CD4-positive, alpha-beta T cell treated with Interleukin-4 for 1 hour (primary cell): Measurements from ENCODE around the gene CDKL1.

Experiments used
- DNase-seq, 2 donors: peaks; one replicate each; pipeline ENCODE4 v3.0.0-alpha.2; 2020 to 2022

CDKL1 gene

DNA sequence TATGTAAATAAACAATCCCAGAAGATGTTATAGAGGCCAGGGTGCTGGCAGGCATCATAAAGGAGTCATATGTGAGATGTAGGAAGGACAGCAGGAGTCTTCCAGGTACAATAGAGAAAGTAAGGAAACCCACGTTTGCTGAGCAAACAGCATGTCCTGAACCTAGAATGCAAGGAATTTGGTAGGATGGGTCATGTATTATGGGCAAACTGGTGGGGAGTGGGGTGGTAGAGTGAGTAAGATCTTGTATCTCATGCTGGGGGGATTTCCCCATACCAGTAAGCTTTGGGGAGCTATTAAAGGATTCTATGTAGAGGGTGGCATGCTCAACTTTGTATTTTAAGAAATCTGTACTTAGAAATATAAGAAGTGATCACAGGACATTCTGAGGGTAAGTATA, 41.0 kb downstream of the CDKL1 start:
- DNase-seq, result no peak

DNA sequence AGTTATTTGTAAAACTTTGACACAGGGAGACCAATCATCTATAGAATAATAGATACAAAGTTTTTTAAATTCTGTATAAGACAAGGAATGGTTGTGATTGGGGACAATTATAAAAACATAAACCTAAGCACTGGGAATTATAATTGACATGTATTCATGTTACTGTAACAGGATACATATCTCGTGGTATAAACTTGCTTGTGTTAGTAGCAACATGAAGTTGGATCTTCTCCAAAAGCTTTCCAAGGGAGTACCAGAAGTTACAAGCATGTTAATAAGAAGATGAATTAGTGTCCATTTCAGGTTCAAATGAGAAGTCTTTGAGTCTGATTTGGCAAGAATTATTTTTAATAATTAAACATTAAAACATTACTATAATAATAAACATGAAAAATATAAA, 42.2 kb downstream of the CDKL1 start:
- no peak for DNase-seq

DNA sequence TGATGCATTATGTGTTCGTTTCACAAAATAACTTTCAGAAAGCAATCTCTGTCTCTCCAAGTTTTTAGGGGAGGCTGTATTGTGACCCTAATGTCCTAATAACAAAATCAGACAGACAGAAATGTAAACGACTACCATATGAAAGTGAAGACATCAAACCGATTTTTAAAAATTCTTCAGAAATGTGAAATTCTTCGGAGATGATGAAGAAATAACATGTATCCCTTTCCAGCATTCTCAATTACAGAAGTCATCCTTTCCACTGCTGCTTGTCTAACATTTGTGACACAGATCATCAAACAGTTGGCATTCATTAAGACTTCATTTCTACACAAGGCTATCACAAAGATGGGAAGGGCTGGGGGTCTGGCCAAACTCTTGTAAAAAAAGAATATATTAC, 43.6 kb downstream of the CDKL1 start:
- DNase-seq, result no peak

DNA sequence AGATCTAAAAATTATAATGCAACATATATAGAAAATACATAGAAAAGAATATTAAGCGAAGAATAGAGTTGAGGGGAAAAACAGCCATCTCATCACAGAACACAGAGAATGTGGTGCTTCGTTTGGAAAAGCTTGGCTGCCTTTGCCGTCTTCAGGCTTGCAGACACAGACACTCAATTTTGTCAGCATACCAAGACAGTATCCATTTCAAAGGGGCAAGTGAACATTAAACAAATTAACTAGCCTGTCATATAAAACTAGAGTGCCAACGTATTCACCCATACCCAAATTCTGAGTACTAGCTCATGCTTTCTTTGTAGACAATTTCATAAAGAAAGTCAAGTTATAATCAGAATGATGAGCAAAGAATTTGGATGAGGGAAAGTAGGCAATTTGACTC, 44.1 kb downstream of the CDKL1 start:
- DNase-seq, result no peak

DNA sequence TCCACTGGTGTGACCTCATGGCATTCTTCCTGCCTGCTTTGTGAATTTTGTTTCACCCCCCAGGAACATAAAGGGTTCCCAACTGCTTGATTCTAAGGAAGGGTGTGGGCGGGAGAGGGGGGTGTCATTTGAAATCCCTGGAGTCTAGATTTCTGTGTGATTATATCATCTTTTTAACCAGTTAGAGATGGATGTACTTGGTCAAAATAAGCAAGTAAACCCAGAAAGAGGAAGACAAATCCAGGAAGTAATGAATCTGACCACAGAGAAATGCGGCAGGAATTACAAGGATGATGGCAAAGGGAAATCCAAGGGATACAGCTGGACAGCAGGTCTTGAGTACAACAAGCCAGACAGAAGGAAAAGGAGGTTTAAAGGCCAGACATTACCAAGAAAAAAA, 45.7 kb downstream of the CDKL1 start:
- no peak for DNase-seq

DNA sequence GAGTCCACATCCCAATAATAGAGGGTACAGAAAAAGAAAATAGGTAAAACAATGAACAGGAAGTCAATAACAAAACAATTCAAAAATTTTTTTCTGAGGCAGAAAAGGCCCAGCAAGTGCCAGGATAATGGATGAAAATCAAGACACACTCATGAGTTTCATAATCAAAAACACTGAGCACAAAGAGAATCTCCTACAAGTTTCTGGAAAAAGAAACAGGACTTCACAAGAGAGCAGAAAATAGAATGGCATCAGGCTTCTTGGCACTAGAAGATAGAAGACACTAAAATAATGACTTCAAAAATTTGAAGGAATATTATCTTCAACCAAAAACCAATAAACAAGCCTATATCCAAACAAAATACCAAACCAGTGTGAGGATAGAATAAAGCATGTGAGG, 47.7 kb downstream of the CDKL1 start:
- DNase-seq, result no peak

DNA sequence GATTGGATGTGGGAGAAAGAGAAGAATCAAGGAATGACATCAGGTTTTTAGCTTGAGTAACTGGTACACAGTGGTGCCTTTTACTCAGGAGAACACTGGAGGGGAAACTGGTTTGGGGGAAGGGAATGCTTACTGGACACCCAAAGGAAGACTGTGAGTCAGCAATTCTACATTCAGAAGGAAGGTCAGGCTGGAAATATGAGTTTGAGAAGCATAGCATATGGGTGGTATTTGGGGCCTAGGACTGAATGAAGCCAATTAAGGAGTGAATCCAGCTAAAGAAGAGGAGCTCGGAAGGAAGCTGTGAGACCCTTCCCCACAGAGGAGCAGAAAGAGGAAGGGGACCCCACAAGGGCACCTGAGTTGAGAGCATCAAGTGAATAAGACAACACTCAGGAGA, 49.2 kb downstream of the CDKL1 start:
- DNase-seq, result no peak

DNA sequence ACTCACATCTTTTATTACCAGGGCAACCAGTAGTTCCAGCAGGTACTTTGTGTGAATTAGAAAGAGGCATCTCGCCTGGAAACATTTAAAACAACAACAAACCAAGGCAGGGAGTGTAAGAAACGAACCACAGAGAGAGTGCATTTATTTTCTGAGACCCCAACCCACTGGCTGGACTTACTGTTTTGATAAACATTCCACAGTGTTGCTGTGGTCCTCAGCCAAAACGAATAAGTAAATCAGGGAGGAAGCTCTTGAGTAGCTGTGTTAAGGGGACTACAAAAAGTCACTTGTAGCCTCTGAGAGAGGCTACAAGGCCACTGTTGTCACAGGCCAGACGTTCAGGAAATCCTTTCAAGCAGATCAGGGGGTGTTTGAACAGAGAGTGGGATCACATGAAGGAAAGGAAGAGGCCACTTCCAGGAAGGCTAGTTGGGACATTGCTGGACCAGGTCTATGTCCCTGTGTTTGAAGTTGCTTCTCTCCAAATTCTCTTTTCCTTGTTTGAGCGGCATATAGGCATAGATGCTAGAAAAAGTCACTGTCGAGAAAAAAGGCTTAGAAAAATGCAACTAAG, 50.7 kb downstream of the CDKL1 start:
- DNase-seq, result no peak

DNA sequence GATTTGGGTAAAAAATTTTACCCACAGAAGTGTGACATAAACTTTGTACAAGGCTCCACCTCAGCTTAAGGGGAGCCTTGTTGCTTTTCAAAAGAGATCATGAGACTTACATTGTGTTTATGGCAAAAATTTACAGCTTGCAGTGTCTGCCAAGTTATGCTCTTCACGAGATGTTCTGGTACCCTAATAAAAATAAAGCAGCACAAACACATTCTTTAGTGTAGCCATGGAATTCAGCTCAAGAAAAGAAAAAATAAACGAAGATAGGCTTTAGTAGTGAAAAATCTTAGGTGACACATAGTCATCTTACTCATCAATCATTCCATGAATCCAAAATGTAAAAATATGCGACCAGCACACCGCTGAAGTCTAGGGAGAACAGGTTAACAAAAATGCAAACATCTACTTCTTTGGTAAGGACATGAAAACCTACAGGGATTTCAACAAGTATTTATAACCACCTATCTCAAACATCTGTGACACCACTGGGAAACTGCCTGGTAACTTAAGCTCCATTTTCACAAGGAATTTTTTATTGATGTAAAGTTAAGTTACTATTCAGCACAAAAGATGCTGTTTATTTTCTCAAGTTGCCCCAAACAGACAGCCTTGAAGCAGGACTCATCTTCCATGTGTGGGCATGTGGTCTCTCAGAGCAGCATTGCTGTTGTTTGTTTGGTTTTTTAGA, 51.7 kb downstream of the CDKL1 start:
- DNase-seq, result no peak

DNA sequence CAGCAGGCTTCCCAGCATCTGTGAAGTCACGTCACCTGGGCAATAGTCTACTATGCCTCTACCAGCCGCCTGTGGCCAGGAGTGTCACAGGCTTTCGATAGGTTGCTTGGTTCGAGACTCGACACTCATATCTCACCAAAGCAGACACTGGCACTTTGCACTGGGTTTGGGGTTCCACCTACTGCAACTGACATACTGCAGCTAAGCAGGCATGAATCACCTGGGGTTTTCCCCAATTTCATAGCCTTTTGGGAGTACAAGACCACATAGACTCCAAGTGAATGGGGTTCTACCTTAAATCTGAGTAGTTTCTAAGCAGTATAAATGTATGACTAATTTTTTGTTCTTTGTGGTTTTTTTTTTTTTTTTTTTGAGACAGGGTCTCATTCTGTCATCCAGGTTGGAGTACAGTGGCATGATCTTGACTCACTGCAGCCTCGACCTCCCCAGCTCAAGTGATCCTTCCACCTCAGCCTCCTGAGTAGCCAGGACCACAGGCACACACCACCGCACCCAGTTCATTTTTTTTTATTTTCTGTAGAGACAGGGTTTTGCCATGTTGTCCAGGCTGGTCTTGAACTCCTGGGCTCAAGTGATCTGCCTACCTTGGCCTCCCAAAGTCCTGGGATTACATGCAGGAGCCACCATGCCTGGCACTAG, 52.4 kb downstream of the CDKL1 start:
- peak in 1 of 2 donors; percentile 9 for DNase-seq

DNA sequence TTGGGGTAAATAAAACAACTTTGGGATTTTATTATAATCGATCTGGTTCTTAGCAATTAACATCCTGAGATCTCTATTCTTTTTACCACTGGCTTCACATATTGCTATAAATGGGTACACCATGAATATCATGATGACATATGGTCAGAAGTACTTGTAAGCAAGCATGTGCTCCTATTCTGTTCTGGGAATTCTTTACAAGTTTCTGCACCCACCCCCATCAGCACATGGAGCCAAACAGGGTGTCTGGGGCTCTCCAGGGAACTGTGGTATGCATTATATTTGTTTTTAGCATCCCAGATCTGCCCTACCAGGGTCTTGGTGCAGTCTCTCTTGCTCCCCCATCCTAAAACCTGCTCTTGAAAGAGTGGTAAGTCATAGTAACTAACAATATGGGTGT, 53.2 kb downstream of the CDKL1 start:
- DNase-seq, result no peak

DNA sequence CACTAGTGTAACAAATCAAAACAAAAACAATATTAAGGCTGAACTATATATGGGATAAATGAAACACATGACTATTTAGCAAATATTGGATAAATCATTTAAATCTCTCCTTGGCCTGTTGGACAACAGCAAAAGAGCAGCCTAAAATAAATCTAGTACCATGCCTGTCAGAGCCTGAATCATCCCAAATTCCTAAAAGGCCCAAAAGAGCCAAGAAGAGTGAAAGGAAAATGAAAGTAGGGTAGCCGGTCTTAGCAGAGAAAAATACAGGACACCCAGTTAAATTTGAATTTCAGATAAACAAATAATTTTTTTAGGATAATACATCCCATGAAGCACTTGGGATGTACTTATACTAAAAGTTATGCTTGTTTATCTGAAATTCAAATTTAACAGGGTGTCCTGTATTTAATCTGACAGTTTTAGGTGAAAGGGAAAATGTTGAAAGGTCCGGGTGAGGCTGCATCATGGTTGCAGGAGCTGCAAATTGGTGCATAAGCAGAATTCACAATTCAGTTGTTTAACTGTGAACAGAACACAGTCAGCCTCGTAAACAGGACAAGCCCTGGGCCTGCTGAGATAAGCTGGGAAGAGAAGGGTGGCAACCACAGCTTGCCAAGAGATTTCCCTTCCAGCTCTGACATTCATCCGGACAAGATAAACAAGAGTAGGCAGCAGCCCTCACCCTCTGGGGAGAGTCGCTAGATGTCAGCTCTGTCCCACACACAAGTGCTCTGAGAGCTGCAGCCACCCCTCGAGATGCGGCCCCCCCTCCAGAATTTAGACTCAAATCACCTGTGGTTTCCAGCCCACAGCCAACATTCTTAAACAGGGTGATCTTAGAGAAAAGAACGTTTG, 54.2 kb downstream of the CDKL1 start:
- peak; percentile 42 to 67 for DNase-seq

DNA sequence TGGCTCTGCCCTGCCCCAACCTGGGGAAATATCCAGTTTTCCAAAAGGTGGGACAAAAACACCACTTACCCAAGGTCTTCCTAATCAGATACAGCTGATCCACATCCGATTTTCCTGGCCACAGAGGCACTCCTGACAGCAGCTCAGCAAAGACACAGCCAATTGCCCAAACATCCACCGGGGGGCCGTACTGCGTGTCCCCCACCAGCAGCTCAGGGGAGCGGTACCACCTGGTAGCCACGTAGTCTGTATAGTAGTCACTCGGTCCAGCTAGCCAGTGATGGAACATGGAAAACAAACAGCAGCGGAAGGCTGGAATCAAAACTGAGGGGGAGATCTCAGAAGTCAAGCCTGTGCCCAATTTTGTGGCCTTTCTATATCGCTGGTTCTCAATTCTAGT, 55.7 kb downstream of the CDKL1 start:
- no peak for DNase-seq

DNA sequence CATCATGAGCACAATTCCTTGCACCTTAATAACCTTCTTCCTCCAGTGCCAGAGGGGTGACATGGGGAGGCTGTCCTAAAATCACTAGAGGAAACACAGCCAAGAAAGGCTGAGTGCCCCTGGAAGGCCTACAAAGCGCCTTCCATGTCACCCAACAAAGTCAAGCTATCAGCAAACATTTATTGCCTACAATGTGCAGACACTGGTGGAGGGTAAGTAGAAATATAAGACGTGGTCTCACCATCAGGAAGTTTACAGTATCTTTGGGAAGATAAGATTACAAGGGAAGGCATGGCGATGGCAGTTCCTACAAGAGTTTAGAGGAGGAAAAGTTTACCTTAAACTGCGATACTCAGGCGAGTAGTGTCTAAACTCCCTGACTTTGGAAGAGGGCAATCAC, 56.6 kb downstream of the CDKL1 start:
- no peak for DNase-seq

DNA sequence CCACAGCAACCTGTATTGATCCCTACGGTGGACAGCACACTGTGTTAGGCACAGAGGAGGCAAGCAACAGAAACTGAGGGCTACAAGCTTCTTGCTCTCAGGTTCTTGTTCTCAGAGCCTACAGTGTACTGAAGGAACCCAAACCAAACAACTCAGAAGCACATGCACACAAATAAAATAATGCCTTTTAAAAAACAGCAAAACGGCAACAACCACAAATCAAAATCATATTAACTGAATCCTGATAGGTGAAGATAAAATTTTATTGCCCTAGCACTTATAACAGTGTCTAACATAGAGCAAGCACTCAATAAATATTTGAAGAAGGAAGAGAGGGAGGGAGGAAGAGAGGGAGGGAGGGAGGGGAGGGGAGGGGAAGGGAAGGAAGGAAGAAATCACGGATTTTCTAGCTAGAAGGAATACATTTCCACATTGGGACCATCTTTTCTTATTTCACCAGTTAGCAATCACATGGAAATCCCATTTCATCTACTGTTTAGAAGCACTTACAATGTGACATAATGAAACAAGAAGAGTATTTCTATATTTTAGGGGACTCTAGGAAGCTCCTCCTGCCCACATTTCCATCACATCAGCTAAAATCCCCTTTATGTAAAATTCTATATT, 57.4 kb downstream of the CDKL1 start:
- DNase-seq, result no peak

DNA sequence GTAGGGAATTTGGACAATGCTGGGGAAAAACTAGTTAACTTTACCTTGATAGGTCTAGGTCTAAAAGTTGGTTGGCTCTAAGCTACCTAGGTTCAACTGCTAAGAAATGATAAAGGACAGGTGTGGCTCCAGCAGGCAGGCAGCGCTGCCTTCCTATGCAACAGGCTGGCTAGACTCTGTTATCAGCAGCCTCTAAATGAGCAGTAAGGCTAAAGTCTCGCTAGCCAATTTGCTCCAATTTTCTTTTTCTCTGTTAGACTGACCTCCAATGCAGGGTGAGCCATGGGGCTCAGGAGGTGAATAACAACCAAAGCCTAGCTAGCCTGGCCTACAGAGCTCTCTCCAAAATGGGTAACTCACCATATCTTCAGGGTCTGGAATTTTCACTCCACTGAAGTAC, 58.1 kb downstream of the CDKL1 start:
- no peak for DNase-seq

DNA sequence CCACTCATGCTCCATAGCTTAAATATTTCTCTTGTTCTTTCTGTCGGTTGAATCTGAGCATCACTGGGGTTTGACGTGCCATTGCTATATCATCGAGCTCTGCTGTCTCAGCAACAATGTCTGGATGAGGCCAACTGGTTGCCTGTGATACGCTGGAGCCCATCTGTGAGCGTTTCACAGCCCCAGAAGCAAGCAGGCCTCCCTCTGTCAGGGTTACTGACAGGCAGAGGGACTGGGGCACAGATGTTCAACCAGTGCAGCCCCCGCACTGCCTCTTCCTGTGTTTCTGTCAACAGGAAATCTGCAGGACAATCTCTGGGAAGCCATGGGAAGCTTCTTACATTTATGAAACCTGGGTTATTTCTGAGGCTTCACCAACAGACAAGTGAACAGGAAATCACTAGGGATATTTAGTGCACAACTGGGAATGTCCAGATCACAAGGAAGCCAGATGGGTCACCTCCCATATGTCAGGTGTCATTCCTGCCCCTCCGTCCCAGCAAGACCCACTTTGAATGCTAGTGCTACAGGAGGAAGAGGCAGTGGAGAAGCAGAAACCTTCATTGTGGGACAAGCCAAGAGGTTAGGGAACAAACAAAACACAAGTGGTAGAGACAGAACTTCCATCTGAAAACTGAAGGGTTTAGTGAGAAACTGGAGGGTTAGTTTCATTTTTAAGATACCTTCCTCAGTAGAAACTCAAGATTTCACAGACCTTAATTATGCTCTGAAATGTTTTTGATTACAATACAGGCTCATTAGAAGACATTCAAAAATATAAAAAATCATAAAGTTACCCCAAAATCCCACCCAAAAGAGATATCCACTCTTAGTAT, 60.5 kb downstream of the CDKL1 start:
- no peak for DNase-seq

DNA sequence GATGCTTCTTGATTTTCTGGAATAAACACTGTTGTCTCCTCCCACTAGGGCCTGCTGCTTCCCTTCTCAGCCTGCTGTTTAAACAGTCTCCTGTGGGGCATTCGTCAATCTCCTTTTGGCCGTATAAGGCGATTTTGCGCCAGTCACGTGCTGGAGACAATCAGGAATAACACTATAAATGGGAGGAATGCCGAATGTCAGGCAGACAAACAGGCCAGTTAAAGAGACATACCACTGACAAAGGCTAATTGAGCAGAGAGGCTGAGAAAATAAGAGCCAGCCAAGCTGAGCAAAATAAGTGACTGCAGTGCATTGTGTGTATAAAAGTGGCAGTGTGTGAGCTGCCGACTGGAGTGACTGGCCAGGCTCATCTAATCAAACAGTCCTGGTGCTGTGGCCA, 61.3 kb downstream of the CDKL1 start:
- no peak for DNase-seq

DNA sequence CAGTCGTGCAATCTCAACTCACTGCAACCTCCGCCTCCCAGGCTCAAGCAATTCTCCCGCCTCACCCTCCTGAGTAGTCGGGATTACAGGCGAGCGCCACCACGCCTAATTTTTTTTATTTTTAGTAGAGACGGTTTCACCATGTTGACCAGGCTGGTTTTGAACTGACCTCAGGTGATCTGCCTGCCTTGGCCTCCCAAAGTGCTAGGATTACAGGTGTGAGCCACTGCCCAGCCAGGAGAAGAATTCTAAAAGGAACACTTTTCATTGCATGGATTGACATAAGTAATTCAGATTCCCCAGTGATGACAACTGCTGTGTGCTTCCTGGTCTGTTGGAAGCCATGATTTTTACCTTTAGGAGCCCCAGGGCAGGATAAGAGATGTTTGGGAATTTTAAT, 62.5 kb downstream of the CDKL1 start:
- no peak for DNase-seq

DNA sequence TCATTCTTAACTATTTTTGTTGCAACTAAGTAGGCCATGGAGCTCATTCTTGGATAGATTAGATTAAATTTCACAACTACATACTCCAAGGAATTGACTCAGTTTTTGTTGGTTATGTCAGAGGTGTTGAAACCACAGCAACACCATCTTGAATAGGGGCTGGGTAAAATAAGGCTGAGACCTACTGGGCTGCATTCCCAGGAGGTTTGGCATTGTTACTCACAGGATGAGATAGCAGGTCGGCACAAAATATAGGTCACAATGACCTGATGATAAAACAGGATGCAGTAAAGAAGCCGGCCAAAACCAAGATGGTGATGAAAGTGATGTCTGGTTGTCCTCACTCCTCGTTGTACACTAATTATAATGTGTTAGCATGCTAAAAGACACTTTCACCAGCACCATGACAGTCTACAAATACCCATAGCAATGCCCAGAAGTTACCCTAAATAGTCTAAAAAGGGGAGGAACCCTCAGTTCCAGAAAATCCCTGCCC, 63.6 kb downstream of the CDKL1 start:
- no peak for DNase-seq

DNA sequence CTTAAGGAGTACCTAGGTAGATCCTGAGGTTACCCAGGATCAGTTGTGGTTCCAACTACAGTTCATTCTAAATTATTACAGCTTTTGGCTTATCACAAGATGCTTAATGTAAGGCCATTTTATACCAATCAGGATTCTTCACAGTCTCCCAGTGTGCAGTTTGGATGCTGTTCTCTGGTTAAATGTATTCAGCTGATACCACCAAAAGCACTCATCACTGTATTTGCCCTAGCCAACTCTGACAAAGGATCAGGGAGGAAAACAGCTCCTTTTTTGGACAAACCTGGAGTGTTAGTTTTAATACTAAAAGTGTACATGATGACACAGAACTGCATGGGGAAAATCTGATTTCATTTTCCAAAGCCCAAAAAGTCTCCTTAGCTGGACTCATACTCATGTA, 65.1 kb downstream of the CDKL1 start:
- DNase-seq, result no peak
